Inflammatory macrophage treated with lipopolysaccharide for 1 hour (primary cell): ENCODE measurements around the gene MTF2.

Experiments used
- DNase-seq, 2 donors: peaks; one replicate each; pipeline ENCODE4 v3.0.0-alpha.2; 2020 to 2022

MTF2 gene

GRCh38 chr1:93083979-93084378, 4.9 kb downstream of the MTF2 start:
- no peak for DNase-seq

- DNase-seq, result no peak
These were observed 8.4 kb downstream of the MTF2 start for GRCh38 chr1:93087532-93087931.

GRCh38 chr1:93093332-93094006, 14.4 kb downstream of the MTF2 start:
- no peak for DNase-seq

GRCh38 chr1:93095804-93096585, 16.9 kb downstream of the MTF2 start:
- DNase-seq, result no peak

- DNase-seq, result no peak
These were observed 23.1 kb downstream of the MTF2 start for GRCh38 chr1:93102142-93102541.

GRCh38 chr1:93106226-93106625, 27.1 kb downstream of the MTF2 start:
- no peak for DNase-seq

GRCh38 chr1:93107395-93107794, 28.3 kb downstream of the MTF2 start:
- no peak for DNase-seq

GRCh38 chr1:93108335-93108734, 29.3 kb downstream of the MTF2 start:
- DNase-seq, result no peak

GRCh38 chr1:93109578-93109977, 30.5 kb downstream of the MTF2 start:
- DNase-seq, result no peak

GRCh38 chr1:93111065-93111464, 32.0 kb downstream of the MTF2 start:
- DNase-seq, result no peak

GRCh38 chr1:93111561-93111960, 32.5 kb downstream of the MTF2 start:
- DNase-seq, result peak in 1 of 2 donors; percentile 25

- DNase-seq, result no peak
These were observed 34.0 kb downstream of the MTF2 start for GRCh38 chr1:93113127-93113526.

GRCh38 chr1:93114391-93114790, 35.3 kb downstream of the MTF2 start:
- no peak for DNase-seq

GRCh38 chr1:93120614-93121013, 41.5 kb downstream of the MTF2 start:
- no peak for DNase-seq

- DNase-seq, result no peak
These were observed 44.2 kb downstream of the MTF2 start for GRCh38 chr1:93123201-93123783.

- DNase-seq, result no peak
These were observed 45.7 kb downstream of the MTF2 start for GRCh38 chr1:93124556-93125355.

- DNase-seq, result no peak
These were observed 50.5 kb downstream of the MTF2 start for GRCh38 chr1:93129507-93130099.

GRCh38 chr1:93132638-93133037, 53.6 kb downstream of the MTF2 start:
- DNase-seq, result no peak

- DNase-seq, result no peak
These were observed 57.4 kb downstream of the MTF2 start for GRCh38 chr1:93136445-93136844.

- no peak for DNase-seq
These were observed 58.7 kb downstream of the MTF2 start for GRCh38 chr1:93137604-93138292.

- no peak for DNase-seq
These were observed 61.0 kb downstream of the MTF2 start for GRCh38 chr1:93140106-93140505.

GRCh38 chr1:93142161-93142560, 63.1 kb downstream of the MTF2 start:
- DNase-seq, result no peak
